ENCODE results near the gene PI4K2A.
"Not testable (repeated sequence)": the region's sequence is repeated elsewhere in the genome, so short reads cannot be mapped to it uniquely, and the experiment has no call there.

PI4K2A gene

DNA sequence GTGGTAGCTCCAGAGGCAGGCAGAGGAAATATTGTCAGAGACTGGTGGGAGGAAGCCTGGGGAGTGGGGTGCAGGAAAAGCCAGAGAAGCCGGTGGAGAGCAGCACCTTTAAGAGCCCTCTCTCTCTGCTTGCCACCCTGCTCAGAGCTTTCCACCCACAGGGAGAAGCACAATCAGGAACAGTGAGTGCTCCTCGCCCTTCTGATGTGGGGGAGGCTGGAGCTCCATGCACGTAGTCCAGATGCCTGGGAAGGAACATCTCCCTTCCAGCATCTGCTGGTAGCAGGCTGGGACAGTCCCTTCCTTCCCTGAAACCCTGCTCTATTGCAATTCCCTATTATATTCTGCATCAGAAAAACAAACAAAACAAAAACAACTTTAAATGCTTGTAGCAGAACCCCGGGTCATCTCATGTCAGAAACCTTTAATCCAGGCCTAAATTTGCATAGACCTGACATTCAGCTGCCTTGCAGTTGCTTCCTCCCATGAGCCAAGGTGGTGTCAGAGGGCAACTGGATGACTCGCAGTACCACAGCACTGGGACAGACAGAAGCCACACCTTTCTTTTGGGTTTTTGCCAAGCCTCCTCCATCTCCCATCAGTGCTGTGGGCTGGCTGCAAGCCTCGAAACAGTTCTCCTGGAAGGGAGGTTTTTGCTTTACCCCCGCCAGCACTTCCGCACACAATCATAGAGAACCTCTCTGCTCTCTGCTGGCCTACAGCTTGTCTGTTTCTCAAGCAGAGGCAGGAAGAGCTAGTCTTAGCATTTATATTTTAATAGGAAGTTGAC is 33.5 kb downstream of the PI4K2A start:
- TF ChIP-seq, protein P1, sequence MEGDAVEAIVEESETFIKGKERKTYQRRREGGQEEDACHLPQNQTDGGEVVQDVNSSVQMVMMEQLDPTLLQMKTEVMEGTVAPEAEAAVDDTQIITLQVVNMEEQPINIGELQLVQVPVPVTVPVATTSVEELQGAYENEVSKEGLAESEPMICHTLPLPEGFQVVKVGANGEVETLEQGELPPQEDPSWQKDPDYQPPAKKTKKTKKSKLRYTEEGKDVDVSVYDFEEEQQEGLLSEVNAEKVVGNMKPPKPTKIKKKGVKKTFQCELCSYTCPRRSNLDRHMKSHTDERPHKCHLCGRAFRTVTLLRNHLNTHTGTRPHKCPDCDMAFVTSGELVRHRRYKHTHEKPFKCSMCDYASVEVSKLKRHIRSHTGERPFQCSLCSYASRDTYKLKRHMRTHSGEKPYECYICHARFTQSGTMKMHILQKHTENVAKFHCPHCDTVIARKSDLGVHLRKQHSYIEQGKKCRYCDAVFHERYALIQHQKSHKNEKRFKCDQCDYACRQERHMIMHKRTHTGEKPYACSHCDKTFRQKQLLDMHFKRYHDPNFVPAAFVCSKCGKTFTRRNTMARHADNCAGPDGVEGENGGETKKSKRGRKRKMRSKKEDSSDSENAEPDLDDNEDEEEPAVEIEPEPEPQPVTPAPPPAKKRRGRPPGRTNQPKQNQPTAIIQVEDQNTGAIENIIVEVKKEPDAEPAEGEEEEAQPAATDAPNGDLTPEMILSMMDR (IDR thresholded peaks at IDR 0.05; ENCODE audit: low read depth, low read length, missing control alignments) = no peak
- DNase-seq (ENCODE audit: low read depth) = no peak
- H3K4me3 ChIP-seq (ENCODE audit: low read depth, low read length) = no peak overlapping the region

DNA sequence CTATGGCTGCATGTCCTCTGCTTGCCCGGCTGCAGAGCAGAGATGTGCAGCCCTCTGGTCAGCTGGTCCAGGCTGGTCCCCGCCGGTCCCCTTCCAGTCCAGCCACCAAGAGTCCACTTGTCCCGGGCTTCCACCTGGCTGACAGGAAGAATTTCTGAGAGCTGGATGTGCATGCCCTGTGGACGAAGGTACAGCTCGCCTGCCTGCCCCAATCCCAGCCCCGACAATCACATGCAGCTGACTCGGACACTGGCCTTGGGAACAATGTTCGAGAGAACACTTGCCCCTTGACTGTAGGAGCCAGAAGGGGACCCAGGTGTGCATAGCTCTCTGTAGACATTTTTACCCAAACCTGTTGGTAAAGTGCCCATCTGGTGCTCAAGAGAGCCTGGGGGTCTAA is 34.8 kb downstream of the PI4K2A start:
- TF ChIP-seq, protein P1 (IDR thresholded peaks at IDR 0.05; ENCODE audit: low read depth, low read length, missing control alignments) = no peak
- no peak for DNase-seq (ENCODE audit: low read depth)
- H3K4me3 ChIP-seq (ENCODE audit: low read depth, low read length) = no peak overlapping the region

DNA sequence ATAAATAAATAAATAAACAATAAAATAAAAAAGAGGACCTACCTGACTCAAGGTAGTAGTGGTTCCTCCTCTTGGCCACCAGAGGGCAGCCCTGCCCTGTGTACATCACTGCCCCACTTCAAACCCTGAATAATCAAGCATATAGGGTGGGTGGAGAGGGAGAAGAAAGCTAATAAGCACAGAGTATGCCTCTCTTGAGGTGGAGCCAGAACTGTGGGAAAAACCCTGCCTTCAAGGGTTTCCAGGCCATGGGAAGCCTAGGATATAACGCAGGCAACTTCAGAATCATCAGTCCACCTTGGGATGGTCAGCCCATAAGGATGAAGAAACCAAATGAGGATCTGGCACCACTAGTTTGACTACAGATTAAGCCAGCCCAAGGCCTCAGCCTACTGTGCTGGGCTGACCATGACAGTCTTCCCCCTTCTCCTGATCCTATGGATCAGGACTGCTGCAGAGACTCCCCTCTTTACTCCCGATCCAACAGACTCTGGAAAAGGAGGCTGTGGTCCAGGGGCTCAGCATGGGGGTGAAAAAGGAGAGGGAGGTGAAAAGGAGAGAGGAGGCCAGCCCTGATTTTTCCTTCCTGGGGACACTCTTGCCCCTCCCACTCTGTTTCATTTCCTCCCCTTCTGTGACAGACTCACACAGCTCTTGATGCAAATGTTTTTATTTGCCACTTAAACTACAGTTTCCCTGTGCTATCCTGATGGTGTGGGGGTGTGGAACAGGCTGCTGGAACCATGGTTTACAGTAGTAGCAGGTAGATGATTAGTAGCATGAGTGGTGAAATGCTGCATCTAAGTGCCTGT is 36.5 kb downstream of the PI4K2A start:
- TF ChIP-seq, protein P1 (IDR thresholded peaks at IDR 0.05; ENCODE audit: low read depth, low read length, missing control alignments) = peak; percentile 84
- H3K4me3 ChIP-seq (ENCODE audit: low read depth, low read length) = no peak overlapping the region
- DNase-seq (ENCODE audit: low read depth) = no peak

DNA sequence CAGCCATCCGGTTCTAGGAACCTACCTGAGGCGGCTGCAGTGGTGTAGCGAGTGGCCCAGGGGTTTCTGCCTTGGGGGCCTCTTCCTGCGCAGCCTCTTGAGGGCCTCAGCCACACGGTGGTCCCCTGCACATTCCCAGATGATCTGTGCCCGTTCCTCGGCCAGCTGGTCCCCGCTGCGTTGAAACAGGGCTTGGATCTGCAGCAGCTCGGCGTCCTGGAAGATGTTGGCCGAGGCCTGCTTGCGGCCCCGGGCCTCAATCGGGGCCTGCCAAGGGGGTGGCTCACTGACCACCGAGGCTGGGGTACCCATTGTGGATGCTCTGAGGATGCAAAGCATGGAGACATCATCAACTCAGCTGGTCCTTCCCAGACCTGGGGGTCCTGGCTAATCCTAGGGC is 39.1 kb downstream of the PI4K2A start:
- H3K4me3 ChIP-seq (ENCODE audit: low read depth, low read length) = no peak overlapping the region
- TF ChIP-seq, protein P1 (IDR thresholded peaks at IDR 0.05; ENCODE audit: low read depth, low read length, missing control alignments) = no peak
- DNase-seq (ENCODE audit: low read depth) = no peak

DNA sequence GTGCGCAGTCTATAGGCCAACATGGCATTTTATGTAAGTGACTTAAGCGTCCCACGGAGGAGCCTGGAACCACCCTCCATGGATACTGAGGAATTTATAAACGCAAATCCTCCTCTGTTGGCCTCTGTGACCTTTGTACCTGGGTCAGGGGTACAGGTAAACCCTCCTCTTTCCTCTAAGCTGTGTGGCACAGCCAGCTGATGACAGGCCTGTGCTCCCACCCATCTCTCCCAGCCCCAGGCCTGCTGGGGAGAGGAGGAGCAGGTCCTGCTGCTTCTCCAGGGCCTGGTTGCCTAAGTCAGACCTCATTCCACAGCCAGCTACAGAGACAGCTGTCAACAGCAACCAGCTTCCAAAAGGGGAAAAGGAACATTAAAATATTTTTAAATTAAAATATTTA is 41.6 kb downstream of the PI4K2A start:
- DNase-seq (ENCODE audit: low read depth) = no peak
- H3K4me3 ChIP-seq (ENCODE audit: low read depth, low read length) = no peak overlapping the region
- TF ChIP-seq, protein P1 (IDR thresholded peaks at IDR 0.05; ENCODE audit: low read depth, low read length, missing control alignments) = no peak

DNA sequence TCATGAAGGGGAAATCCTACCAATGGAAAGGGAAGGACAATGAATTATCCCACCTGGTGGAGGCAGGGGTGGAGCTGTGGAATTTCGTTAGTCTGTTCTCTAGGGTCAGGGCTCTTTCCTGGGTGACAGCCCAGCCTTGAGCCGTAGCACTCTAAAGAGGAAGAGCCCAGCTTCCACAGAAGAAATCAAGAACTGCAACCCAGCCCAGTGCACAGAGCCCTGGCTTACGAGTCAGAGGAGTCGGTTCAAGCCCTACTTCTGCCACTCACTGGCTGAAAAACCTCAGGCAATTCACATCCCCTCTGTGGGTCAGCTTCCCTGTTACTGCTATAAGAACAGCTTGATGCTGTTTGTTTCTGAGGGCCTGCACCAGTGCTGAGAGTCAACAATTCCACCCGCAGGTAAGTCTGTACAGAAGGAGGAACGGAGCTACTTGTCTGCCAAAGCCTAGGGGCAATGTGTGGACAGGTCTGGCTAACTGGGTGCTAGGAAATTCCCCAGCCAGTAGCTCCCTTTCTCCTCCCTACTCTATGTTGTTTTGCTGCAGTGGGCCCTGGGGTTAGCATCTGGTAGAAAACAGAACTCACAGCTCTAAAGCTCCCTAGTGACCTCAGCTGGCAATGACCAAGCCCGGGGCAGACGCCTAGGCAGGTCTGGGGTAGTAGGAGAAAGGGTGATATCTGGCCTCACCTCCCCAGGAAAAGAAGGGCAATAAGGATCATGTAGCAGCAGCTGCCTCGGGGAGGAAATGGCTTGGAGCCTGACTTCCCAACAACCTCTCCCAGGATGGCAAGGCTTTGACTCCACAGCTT is 43.3 kb downstream of the PI4K2A start:
- TF ChIP-seq, protein P1 (IDR thresholded peaks at IDR 0.05; ENCODE audit: low read depth, low read length, missing control alignments) = no peak
- no peak overlapping the region for H3K4me3 ChIP-seq (ENCODE audit: low read depth, low read length)
- DNase-seq (ENCODE audit: low read depth) = no peak

DNA sequence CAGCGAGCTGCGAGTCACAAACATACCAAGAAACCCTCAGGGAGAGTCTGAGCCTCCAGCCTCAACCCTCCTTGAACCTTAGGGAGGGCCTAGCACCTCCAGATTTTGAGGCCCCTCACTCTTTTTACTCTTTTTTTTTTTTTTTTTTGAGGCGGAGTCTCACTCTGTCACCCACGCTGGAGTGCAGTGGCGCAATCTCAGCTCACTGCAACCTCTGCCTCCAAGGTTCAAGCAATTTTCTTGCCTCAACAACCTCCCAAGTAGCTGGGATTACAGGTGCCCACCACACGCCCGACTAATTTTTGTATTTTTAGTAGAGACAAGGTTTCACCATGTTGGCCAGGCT is 43.9 kb downstream of the PI4K2A start:
- not testable (repeated sequence) for DNase-seq (ENCODE audit: low read depth); H3K4me3 ChIP-seq (ENCODE audit: low read depth, low read length)

Data from GM12864 (cell line).